HG02870 (cell line): ENCODE results near the gene ZNF438.
"Not testable (repeated sequence)": the region's sequence is repeated elsewhere in the genome, so short reads cannot be mapped to it uniquely, and the experiment has no call there.

Source experiments
- ATAC-seq: cut with Tn5 transposase; IDR thresholded peaks from one replicate; pipeline ENCODE4 v1.9.1; 2021; ENCODE audit warnings: mild to moderate bottlenecking, moderate library complexity; ENCODE audit not compliant: unreplicated experiment

ZNF438 gene

GRCh38 chr10:30812018-30812851, 219.4 kb downstream of the ZNF438 start:
- no peak for ATAC-seq

GRCh38 chr10:30811276-30812017, 220.2 kb downstream of the ZNF438 start:
- ATAC-seq = no peak

- no peak for ATAC-seq
Measured at GRCh38 chr10:30810416-30810815, 221.2 kb downstream of the ZNF438 start.

GRCh38 chr10:30806850-30807249, 224.8 kb downstream of the ZNF438 start:
- no peak for ATAC-seq

GRCh38 chr10:30805061-30805460, 226.6 kb downstream of the ZNF438 start:
- ATAC-seq = no peak

GRCh38 chr10:30804478-30805055, 227.1 kb downstream of the ZNF438 start:
- ATAC-seq = no peak

- no peak for ATAC-seq
Measured at GRCh38 chr10:30803892-30804322, 227.8 kb downstream of the ZNF438 start.

- no peak for ATAC-seq
Measured at GRCh38 chr10:30803058-30803457, 228.6 kb downstream of the ZNF438 start.

GRCh38 chr10:30800368-30800767, 231.3 kb downstream of the ZNF438 start:
- no peak for ATAC-seq

- no peak for ATAC-seq
Measured at GRCh38 chr10:30798646-30799185, 232.9 kb downstream of the ZNF438 start.

GRCh38 chr10:30795024-30795423, 236.6 kb downstream of the ZNF438 start:
- not testable (repeated sequence) for ATAC-seq
